Camera-type eye (tissue), 1 donor: Measurements from ENCODE around the gene DPY19L1. TPM values are rescaled to one million over a fixed set of nuclear protein-coding genes. Genes with fewer than 3 reads are reported as not detected.

Experiments used
- total RNA-seq: library from RNA; depleted of rRNA; stranded (reverse); fragments of >200 nt; gene quantifications from one replicate; pipeline ENCODE4 v1.2.3, GENCODE V29; 2014

Gene DPY19L1
- total RNA-seq = 55.1 TPM

DNA sequence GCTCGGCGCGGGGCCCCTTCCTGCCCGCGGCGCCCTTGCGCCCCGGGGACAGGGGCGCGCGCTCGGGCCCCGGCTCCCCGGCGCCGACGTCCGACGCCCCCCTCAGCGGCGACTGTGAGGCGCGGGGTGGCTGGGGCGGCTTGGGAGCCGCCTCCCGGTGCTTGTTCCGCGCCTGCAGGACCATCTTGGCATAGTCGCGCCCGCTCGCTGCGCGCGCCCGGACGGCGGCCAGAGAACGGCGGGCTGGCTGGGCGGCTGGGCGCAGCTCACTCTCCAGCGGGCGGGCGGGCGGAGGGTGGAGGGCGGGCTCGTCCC, at the start of gene DPY19L1:
Gene DPY19L1 (minus strand): TSS at position 275 of the 315 bp plus-strand sequence. CDS start 91 bp downstream, at position 184.

Other genes with a start within 250 kb of the DPY19L1 start
- 4.6 TPM for gene TBX20, start 216.6 kb upstream of the DPY19L1 start, total RNA-seq